ENCODE data around the gene OR2AT4. TPM values are rescaled to one million over a fixed set of nuclear protein-coding genes. Genes with fewer than 3 reads are reported as not detected.
A peak's percentile ranks its signal among the peaks of the same experiment; 100 is the strongest.
"Not testable (repeated sequence)": the region's sequence is repeated elsewhere in the genome, so short reads cannot be mapped to it uniquely, and the experiment has no call there.

Gene OR2AT4
- total RNA-seq, 1 donor from 2014 or later, result not detected

GRCh38 chr11:75113030-75113429, 16.4 kb upstream of the OR2AT4 start:
- H3K27me3 Mint-ChIP-seq (ENCODE audit: low read depth), result no peaks in the 10 kb centered on the region
- H3K4me3 Mint-ChIP-seq (ENCODE audit: unreplicated experiment), result no peak overlapping the region
- no peak for DNase-seq (ENCODE audit: low spot score)
- H3K36me3 Mint-ChIP-seq (ENCODE audit: low read depth), result peaks cover 5% of the 10 kb centered on the region
- H3K27ac Mint-ChIP-seq (ENCODE audit: unreplicated experiment), result no peak overlapping the region
- H3K9me3 Mint-ChIP-seq (ENCODE audit: low read depth), result peaks cover 43% of the 10 kb centered on the region
- no peak for TF ChIP-seq CTCF (IDR thresholded peaks at IDR 0.05)
- no peaks in the 10 kb centered on the region for H3K4me1 Mint-ChIP-seq (ENCODE audit: low read depth)

GRCh38 chr11:75112200-75112599, 15.5 kb upstream of the OR2AT4 start:
- no peak overlapping the region for H3K27ac Mint-ChIP-seq (ENCODE audit: unreplicated experiment)
- H3K9me3 Mint-ChIP-seq (ENCODE audit: low read depth), result peaks cover 39% of the 10 kb centered on the region
- H3K36me3 Mint-ChIP-seq (ENCODE audit: low read depth), result peaks cover 5% of the 10 kb centered on the region
- peaks cover 3% of the 10 kb centered on the region for H3K4me1 Mint-ChIP-seq (ENCODE audit: low read depth)
- TF ChIP-seq CTCF (IDR thresholded peaks at IDR 0.05), result no peak
- DNase-seq (ENCODE audit: low spot score), result no peak
- no peak overlapping the region for H3K4me3 Mint-ChIP-seq (ENCODE audit: unreplicated experiment)
- H3K27me3 Mint-ChIP-seq (ENCODE audit: low read depth), result no peaks in the 10 kb centered on the region

- DNase-seq (ENCODE audit: low spot score), result no peak
- Mint-ChIP-seq H3K27me3 (ENCODE audit: low read depth) (no peaks in the 10 kb centered on the region), H3K4me1 (ENCODE audit: low read depth) (peaks cover 30% of the 10 kb centered on the region), H3K4me3 (ENCODE audit: unreplicated experiment) (no peak overlapping the region), H3K9me3 (ENCODE audit: low read depth) (peaks cover 16% of the 10 kb centered on the region), H3K27ac (ENCODE audit: unreplicated experiment) (peak overlapping the region; percentile 53), H3K36me3 (ENCODE audit: low read depth) (peaks cover 5% of the 10 kb centered on the region)
- no peak for TF ChIP-seq CTCF (IDR thresholded peaks at IDR 0.05)
Measured at GRCh38 chr11:75107187-75107586, 10.5 kb upstream of the OR2AT4 start.

- not testable (repeated sequence) for H3K4me3 Mint-ChIP-seq (ENCODE audit: unreplicated experiment); H3K27ac Mint-ChIP-seq (ENCODE audit: unreplicated experiment); H3K27me3 Mint-ChIP-seq (ENCODE audit: low read depth); H3K36me3 Mint-ChIP-seq (ENCODE audit: low read depth); DNase-seq (ENCODE audit: low spot score)
- H3K4me1 Mint-ChIP-seq (ENCODE audit: low read depth), result peaks cover 30% of the 10 kb centered on the region
- peaks cover 14% of the 10 kb centered on the region for H3K9me3 Mint-ChIP-seq (ENCODE audit: low read depth)
Measured at GRCh38 chr11:75105967-75106681, 9.4 kb upstream of the OR2AT4 start.

- Mint-ChIP-seq H3K4me3 (ENCODE audit: unreplicated experiment) (no peak overlapping the region), H3K27ac (ENCODE audit: unreplicated experiment) (no peak overlapping the region), H3K27me3 (ENCODE audit: low read depth) (no peaks in the 10 kb centered on the region), H3K9me3 (ENCODE audit: low read depth) (peaks cover 9% of the 10 kb centered on the region), H3K4me1 (ENCODE audit: low read depth) (peaks cover 33% of the 10 kb centered on the region), H3K36me3 (ENCODE audit: low read depth) (no peaks in the 10 kb centered on the region)
- TF ChIP-seq CTCF (IDR thresholded peaks at IDR 0.05), result no peak
- DNase-seq (ENCODE audit: low spot score), result no peak
Measured at GRCh38 chr11:75105462-75105925, 8.8 kb upstream of the OR2AT4 start.

Measured in chondrocyte (in vitro differentiated cells).